Aorta (tissue), 5 donors: ENCODE data around the gene NWD2. TPM values are rescaled to one million over a fixed set of nuclear protein-coding genes. Genes with fewer than 3 reads are reported as not detected.

ENCODE experiments used
- ATAC-seq: fragments of 200-7000 bp; cut with Tn5 transposase; one replicate; pipeline ENCODE4 v1.9.1; 2022; ENCODE audit warnings: moderate library complexity; ENCODE audit not compliant: low FRiP score
- DNase-seq, 2 donors: peaks; one replicate each; pipeline ENCODE4 v3.0.0-alpha.2; 2020
- H3K27ac ChIP-seq, 2 donors: one replicate each; pipeline ENCODE4 v1.5.1; 2013; ENCODE audit warnings: low read length in 2 of 2, mild to moderate bottlenecking in 2 of 2, moderate library complexity in 2 of 2, control low read depth in 1 of 2, inconsistent platforms in 1 of 2, low read depth in 1 of 2
- H3K27me3 ChIP-seq, 2 donors: one replicate each; pipeline ENCODE4 v1.6.1; 2013; ENCODE audit warnings: control low read depth in 1 of 2, low read length in 1 of 2, mild to moderate bottlenecking in 1 of 2, moderate library complexity in 1 of 2; ENCODE audit not compliant: insufficient read depth in 2 of 2, control insufficient read depth in 1 of 2
- H3K36me3 ChIP-seq, 2 donors: one replicate each; pipeline ENCODE4 v1.6.1; 2013; ENCODE audit warnings: control low read depth in 1 of 2, low read length in 1 of 2, mild to moderate bottlenecking in 1 of 2; ENCODE audit not compliant: insufficient read depth in 2 of 2, control insufficient read depth in 1 of 2
- H3K4me1 ChIP-seq, 2 donors: one replicate each; pipeline ENCODE4 v1.6.1; 2013; ENCODE audit warnings: low read length in 2 of 2, control low read depth in 1 of 2, mild to moderate bottlenecking in 1 of 2, moderate library complexity in 1 of 2; ENCODE audit not compliant: insufficient read depth in 2 of 2, control insufficient read depth in 1 of 2
- H3K4me3 ChIP-seq, 2 donors: one replicate each; pipeline ENCODE4 v1.5.1; 2013; ENCODE audit warnings: low read length in 2 of 2, control low read depth in 1 of 2, mild to moderate bottlenecking in 1 of 2
- H3K9me3 ChIP-seq: one replicate; pipeline ENCODE4 v1.6.1; 2013; ENCODE audit warnings: mild to moderate bottlenecking, low read length; ENCODE audit not compliant: control insufficient read depth
- WGBS, 2 donors: extraction: QIAGEN DNeasy Blood & Tissue Kit; methylation state at CpG; one replicate each; pipeline ENCODE4 v1.1.7; 2013; 5-methylcytosine and 5-hydroxymethylcytosine counted together
- intact Hi-C, 2 donors: fragments of 100-400 bp; cut with DNase I; formaldehyde crosslinking; loops; one replicate each; pipeline versions ENCODE4 v1.14.2 to v1.15.0; 2022
- polyA plus RNA-seq, 2 donors: library from polyadenylated mRNA; stranded (reverse); fragments of 200-250 nt; gene quantifications; one replicate each; pipeline ENCODE4 v1.2.3, GENCODE V29; 2013
- total RNA-seq, 2 donors: library from RNA; stranded (reverse); fragmentation: NEBNext Ultra II Directional; extraction: Animal tissue kit (Norgen Biotek cat#: 25700); gene quantifications; one replicate each; pipeline ENCODE4 v1.2.1, GENCODE V29; 2021
- donor health status: healthy with polysubstance abuse.
- donor health status: Bipolar disorder and iron deficiency.
- donor health status: DM: no; HTN: no; CAD: no.
- donor health status: DM: no; HTN: no; CAD: no.
- donor health status: DM: yes; HTN: yes; CAD: no.

The NWD2 gene
- total and polyA plus RNA-seq, 4 donors = 0.13 TPM; not detected in 3

GRCh38 chr4:37437163-37437562, 192.6 kb downstream of the NWD2 start:
- no peaks in the 10 kb centered on the region for H3K36me3 ChIP-seq
- ATAC-seq (no peak), DNase-seq (no peak)
- H3K4me3 ChIP-seq = no peak overlapping the region
- WGBS, 2 donors = 70 to 77% methylated on average over 4 of the region's 4 CpGs
- intact Hi-C loops = no loop called here
- H3K4me1 ChIP-seq = no peaks in the 10 kb centered on the region
- H3K27ac ChIP-seq = no peak overlapping the region
- peaks cover 0 to 1% of the 10 kb centered on the region in 2 donors for H3K27me3 ChIP-seq
- no peaks in the 10 kb centered on the region for H3K9me3 ChIP-seq

- ATAC-seq = no peak
- intact Hi-C loops = no loop called here
These were observed 194.2 kb downstream of the NWD2 start for GRCh38 chr4:37438564-37439279.

GRCh38 chr4:37439809-37440474, 195.4 kb downstream of the NWD2 start:
- ATAC-seq (no peak), DNase-seq (no peak)
- Histone ChIP-seq H3K36me3 (no peaks in the 10 kb centered on the region), H3K9me3 (peaks cover 1% of the 10 kb centered on the region), H3K27me3 (peaks cover 0 to 1% of the 10 kb centered on the region in 2 donors), H3K4me3 (no peak overlapping the region), H3K4me1 (no peaks in the 10 kb centered on the region), H3K27ac (no peak overlapping the region)
- WGBS, 2 donors = 66 to 69% methylated on average over 5 of the region's 5 CpGs
- intact Hi-C loops = no loop called here

More at GRCh38 chr4:37438564-37439279, 194.2 kb downstream of the NWD2 start:
- Histone ChIP-seq H3K27ac (no peak overlapping the region), H3K27me3 (peaks cover 0 to 1% of the 10 kb centered on the region in 2 donors), H3K4me3 (no peak overlapping the region), H3K9me3 (peaks cover 1% of the 10 kb centered on the region), H3K4me1 (no peaks in the 10 kb centered on the region), H3K36me3 (no peaks in the 10 kb centered on the region)
- WGBS, 2 donors = 81 to 82% methylated on average over 8 of the region's 8 CpGs
- no peak for DNase-seq

GRCh38 chr4:37440501-37440900, 196.0 kb downstream of the NWD2 start:
- ATAC-seq = no peak
- peaks cover 3% of the 10 kb centered on the region for H3K9me3 ChIP-seq
- H3K27ac ChIP-seq = no peak overlapping the region
- peaks cover 0 to 1% of the 10 kb centered on the region in 2 donors for H3K27me3 ChIP-seq
- H3K4me1 ChIP-seq = no peaks in the 10 kb centered on the region
- no peak for DNase-seq
- no peaks in the 10 kb centered on the region for H3K36me3 ChIP-seq
- intact Hi-C loops = no loop called here
- H3K4me3 ChIP-seq = no peak overlapping the region
- WGBS, 2 donors = 79 to 93% methylated on average over 2 of the region's 2 CpGs

- Histone ChIP-seq H3K4me3 (no peak overlapping the region), H3K27me3 (peaks cover 0 to 1% of the 10 kb centered on the region in 2 donors), H3K9me3 (peaks cover 3% of the 10 kb centered on the region), H3K27ac (no peak overlapping the region), H3K36me3 (no peaks in the 10 kb centered on the region), H3K4me1 (no peaks in the 10 kb centered on the region)
- intact Hi-C loops = no loop called here
- DNase-seq = no peak
- 71% methylated on average over 9 of the region's 9 CpGs for WGBS, 2 donors
- ATAC-seq = no peak
These were observed 196.9 kb downstream of the NWD2 start for GRCh38 chr4:37441231-37442061.

- no peak overlapping the region for H3K27ac ChIP-seq
- H3K9me3 ChIP-seq = peaks cover 3% of the 10 kb centered on the region
- H3K4me3 ChIP-seq = no peak overlapping the region
- no peak for ATAC-seq
- DNase-seq = no peak
- H3K36me3 ChIP-seq = no peaks in the 10 kb centered on the region
- intact Hi-C loops = no loop called here
- 10 to 15% methylated on average over 1 of the region's 1 CpG for WGBS, 2 donors
- H3K4me1 ChIP-seq = no peaks in the 10 kb centered on the region
- H3K27me3 ChIP-seq = peaks cover 0 to 1% of the 10 kb centered on the region in 2 donors
These were observed 197.4 kb downstream of the NWD2 start for GRCh38 chr4:37442062-37442323.

- Histone ChIP-seq H3K36me3 (no peaks in the 10 kb centered on the region), H3K9me3 (peaks cover 3% of the 10 kb centered on the region), H3K27ac (no peak overlapping the region), H3K4me1 (no peaks in the 10 kb centered on the region), H3K4me3 (no peak overlapping the region), H3K27me3 (peaks cover 0 to 1% of the 10 kb centered on the region in 2 donors)
- WGBS, 2 donors = 84% methylated on average over 4 of the region's 4 CpGs
- intact Hi-C loops = no loop called here
- no peak for DNase-seq
- no peak for ATAC-seq
These were observed 198.6 kb downstream of the NWD2 start for GRCh38 chr4:37443137-37443536.

GRCh38 chr4:37445023-37445422, 200.5 kb downstream of the NWD2 start:
- DNase-seq (no peak), ATAC-seq (no peak)
- Histone ChIP-seq H3K36me3 (no peaks in the 10 kb centered on the region), H3K27ac (no peak overlapping the region), H3K27me3 (peaks cover 0 to 1% of the 10 kb centered on the region in 2 donors), H3K4me3 (no peak overlapping the region), H3K9me3 (peaks cover 3% of the 10 kb centered on the region), H3K4me1 (no peaks in the 10 kb centered on the region)
- 94 to 95% methylated on average over 9 of the region's 9 CpGs for WGBS, 2 donors
- intact Hi-C loops = no loop called here
